ENCODE results near the gene OMP. TPM values are rescaled to one million over a fixed set of nuclear protein-coding genes. Genes with fewer than 3 reads are reported as not detected.

OMP gene
- total RNA-seq, 4 donors from 2014 or later, result 1.1 TPM; not detected in 3

- peaks cover 0 to 20% (median 20%) of the 10 kb centered on the region in 3 donors for H3K9me3 ChIP-seq
- intact Hi-C loops (cut with DNase I), result no loop called here
- TF ChIP-seq CTCF (IDR thresholded peaks at IDR 0.05) (no peak), POLR2A (IDR thresholded peaks at IDR 0.05) (no peak)
- H3K4me1 ChIP-seq, result no peaks in the 10 kb centered on the region
- H3K27me3 ChIP-seq, result no peaks in the 10 kb centered on the region
- DNase-seq, result no peak
- H3K4me3 ChIP-seq, result no peak overlapping the region
- no peak overlapping the region for H3K27ac ChIP-seq
- H3K36me3 ChIP-seq, result no peaks in the 10 kb centered on the region
- WGBS, 2 donors, result 87 to 97% methylated on average over 5 of the region's 5 CpGs
Measured at GRCh38 chr11:77055913-77056312, 46.7 kb upstream of the OMP start.

GRCh38 chr11:77056814-77057402 lies 45.7 kb upstream of the OMP start:
- H3K27me3 ChIP-seq, result no peaks in the 10 kb centered on the region
- no peaks in the 10 kb centered on the region for H3K36me3 ChIP-seq
- H3K9me3 ChIP-seq, result peaks cover 0 to 20% (median 20%) of the 10 kb centered on the region in 3 donors
- no peak overlapping the region for H3K27ac ChIP-seq
- intact Hi-C loops (cut with DNase I), result no loop called here
- no peak for DNase-seq
- TF ChIP-seq POLR2A (IDR thresholded peaks at IDR 0.05) (no peak), CTCF (IDR thresholded peaks at IDR 0.05) (no peak)
- no peaks in the 10 kb centered on the region for H3K4me1 ChIP-seq
- no peak overlapping the region for H3K4me3 ChIP-seq
- 49 to 80% methylated on average over 2 to 3 of the region's 3 CpGs for WGBS, 2 donors

DNA sequence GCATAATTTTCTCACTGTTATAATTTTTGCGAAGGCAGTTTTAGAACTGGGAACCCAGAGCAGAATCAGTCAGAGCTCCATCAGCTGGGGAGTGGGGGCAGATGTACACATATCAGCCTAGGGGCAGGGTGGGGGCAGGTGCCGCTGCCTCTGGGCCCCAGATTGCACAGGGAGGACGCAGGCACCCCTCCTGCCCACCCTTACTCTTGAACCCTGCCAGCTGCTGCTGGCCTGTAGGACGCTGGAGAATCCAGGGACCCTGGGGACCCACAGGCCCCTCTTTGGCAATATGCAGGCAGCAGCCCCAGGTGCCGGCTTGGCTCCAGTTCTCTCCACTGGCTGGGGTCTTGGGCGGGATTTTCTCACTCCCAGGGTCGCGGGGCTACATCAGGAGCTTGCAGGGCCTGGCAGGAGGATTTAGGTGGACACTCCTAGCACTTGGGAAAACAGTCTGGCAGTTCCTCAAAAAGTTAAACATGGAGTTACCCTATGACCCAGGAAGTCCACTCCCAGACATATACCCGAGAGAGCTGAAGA lies 44.6 kb upstream of the OMP start:
- 76 to 83% methylated on average over 1 to 6 of the region's 9 CpGs for WGBS, 2 donors
- Histone ChIP-seq H3K27ac (no peak overlapping the region), H3K9me3 (peaks cover 0 to 20% (median 20%) of the 10 kb centered on the region in 3 donors), H3K4me3 (no peak overlapping the region), H3K27me3 (no peaks in the 10 kb centered on the region), H3K4me1 (no peaks in the 10 kb centered on the region), H3K36me3 (no peaks in the 10 kb centered on the region)
- DNase-seq, result no peak
- TF ChIP-seq POLR2A (IDR thresholded peaks at IDR 0.05) (no peak), CTCF (IDR thresholded peaks at IDR 0.05) (no peak)
- intact Hi-C loops (cut with DNase I), result no loop called here

DNA sequence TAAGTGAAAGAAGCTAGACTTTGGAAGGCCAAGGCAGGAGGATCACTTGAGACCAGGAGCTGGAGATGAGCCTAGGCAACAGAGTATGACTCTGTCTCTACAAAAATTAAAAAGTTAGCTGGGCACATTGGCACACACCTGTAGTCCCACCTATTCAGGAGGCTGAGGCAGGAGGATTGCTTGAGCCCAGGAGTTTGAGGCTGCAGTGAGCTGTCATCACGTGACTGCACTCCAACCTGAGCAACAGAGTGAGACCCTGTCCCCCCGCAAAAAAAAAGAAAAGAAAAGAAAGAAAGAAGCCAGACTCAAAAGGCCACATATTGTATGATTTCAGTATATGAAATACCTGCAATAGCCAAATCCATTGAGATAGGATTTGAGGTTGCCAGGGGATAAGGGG lies 43.7 kb upstream of the OMP start:
- H3K4me3 ChIP-seq, result no peak overlapping the region
- no peak overlapping the region for H3K27ac ChIP-seq
- peaks cover 0 to 20% (median 20%) of the 10 kb centered on the region in 3 donors for H3K9me3 ChIP-seq
- H3K4me1 ChIP-seq, result no peaks in the 10 kb centered on the region
- no peak for TF ChIP-seq CTCF (IDR thresholded peaks at IDR 0.05)
- no peak for TF ChIP-seq POLR2A (IDR thresholded peaks at IDR 0.05)
- intact Hi-C loops (cut with DNase I), result no loop called here
- H3K27me3 ChIP-seq, result no peaks in the 10 kb centered on the region
- WGBS, 2 donors, result 69 to 83% methylated on average over 2 of the region's 2 CpGs
- DNase-seq, result no peak
- no peaks in the 10 kb centered on the region for H3K36me3 ChIP-seq

- DNase-seq, result no peak
- no peak overlapping the region for H3K4me3 ChIP-seq
- no peaks in the 10 kb centered on the region for H3K36me3 ChIP-seq
- no peak for TF ChIP-seq POLR2A (IDR thresholded peaks at IDR 0.05)
- TF ChIP-seq CTCF (IDR thresholded peaks at IDR 0.05), result no peak
- no peak overlapping the region for H3K27ac ChIP-seq
- no peaks in the 10 kb centered on the region for H3K27me3 ChIP-seq
- no peaks in the 10 kb centered on the region for H3K4me1 ChIP-seq
- WGBS, 2 donors, result 76 to 98% methylated on average over 4 to 5 of the region's 5 CpGs
- intact Hi-C loops (cut with DNase I), result no loop called here
- H3K9me3 ChIP-seq, result peaks cover 0 to 20% (median 20%) of the 10 kb centered on the region in 3 donors
Measured at GRCh38 chr11:77059806-77060205, 42.8 kb upstream of the OMP start.

Measured in esophagus squamous epithelium (tissue), 5 donors.